Naive thymus-derived CD4-positive, alpha-beta T cell (primary cell): Measurements from ENCODE around the gene ITGA4. TPM values are rescaled to one million over a fixed set of nuclear protein-coding genes. Genes with fewer than 3 reads are reported as not detected.
A peak's percentile ranks its signal among the peaks of the same experiment; 100 is the strongest.

Source experiments
- ATAC-seq: fragments of 150-1000 bp; cut with Tn5 transposase; 2 replicates; pipeline ENCODE4 v1.10.0; 2021; ENCODE audit warnings: mild to moderate bottlenecking, moderate library complexity
- CTCF ChIA-PET: fragments of 350-600 bp; sonication (Branson Sonifier 250); formaldehyde crosslinking; loops from one replicate; lab custom pipeline; 2021; ENCODE audit warnings: antibody characterized with exemption; lab: Charles Lee
- POLR2A ChIA-PET: fragments of 350-600 bp; sonication (Branson Sonifier 250); formaldehyde crosslinking; loops from one replicate; lab custom pipeline; 2021; ENCODE audit warnings: antibody characterized with exemption, inconsistent platforms; lab: Charles Lee
- DNase-seq, 9 donors: peaks; one replicate each; pipeline versions ENCODE4 v3.0.0 to v3.0.0-alpha.2; 2020 to 2022; ENCODE audit warnings: mixed read lengths in 1 of 9
- H3K27ac ChIP-seq: one replicate; pipeline ENCODE4 v1.7.0; 2013; ENCODE audit warnings: mild to moderate bottlenecking, low read depth, low read length, moderate library complexity
- H3K27me3 ChIP-seq, 2 donors: one replicate each; pipeline ENCODE4 v1.7.0; 2013; ENCODE audit warnings: low read length in 2 of 2, mild to moderate bottlenecking in 2 of 2, moderate library complexity in 2 of 2; ENCODE audit not compliant: control insufficient read depth in 2 of 2, insufficient read depth in 2 of 2
- H3K36me3 ChIP-seq, 3 experiments: 1 replicate in 2 of 3; 2 replicates in 1 of 3; pipeline ENCODE4 v1.7.0; 2013; ENCODE audit warnings: low read length in 3 of 3, mild to moderate bottlenecking in 3 of 3, moderate library complexity in 1 of 3; ENCODE audit not compliant: insufficient read depth in 3 of 3, control insufficient read depth in 2 of 3
- H3K4me1 ChIP-seq, 2 donors: one replicate each; pipeline ENCODE4 v1.7.0; 2013; ENCODE audit warnings: low read length in 2 of 2, mild to moderate bottlenecking in 2 of 2, moderate library complexity in 1 of 2; ENCODE audit not compliant: control insufficient read depth in 2 of 2, insufficient read depth in 2 of 2
- H3K4me3 ChIP-seq: 2 replicates; pipeline ENCODE4 v1.7.0; 2013; ENCODE audit warnings: mild to moderate bottlenecking, low read length
- H3K9me3 ChIP-seq, 3 experiments: 1 replicate in 2 of 3; 2 replicates in 1 of 3; pipeline ENCODE4 v1.7.0; 2013; ENCODE audit warnings: low read length in 3 of 3; ENCODE audit not compliant: control insufficient read depth in 2 of 3
- H3K27ac Mint-ChIP-seq, 9 donors: one replicate each; pipeline ENCODE4 v1.8.0; 2020 to 2022; ENCODE audit warnings: mixed read lengths in 9 of 9, mild to moderate bottlenecking in 8 of 9, moderate library complexity in 5 of 9, inconsistent platforms in 2 of 9
- H3K27me3 Mint-ChIP-seq, 5 donors: one replicate each; pipeline ENCODE4 v1.8.0; 2021 to 2022; ENCODE audit warnings: mixed read lengths in 5 of 5, mild to moderate bottlenecking in 1 of 5
- H3K36me3 Mint-ChIP-seq, 5 donors: one replicate each; pipeline ENCODE4 v1.8.0; 2020 to 2022; ENCODE audit warnings: mixed read lengths in 5 of 5, mild to moderate bottlenecking in 3 of 5, inconsistent platforms in 1 of 5
- H3K4me1 Mint-ChIP-seq, 7 donors: one replicate each; pipeline ENCODE4 v1.8.0; 2020 to 2022; ENCODE audit warnings: mixed read lengths in 7 of 7, mild to moderate bottlenecking in 3 of 7, inconsistent platforms in 1 of 7
- H3K4me3 Mint-ChIP-seq, 10 donors: one replicate each; pipeline ENCODE4 v1.8.0; 2020 to 2022; ENCODE audit warnings: mild to moderate bottlenecking in 10 of 10, mixed read lengths in 10 of 10, moderate library complexity in 6 of 10, inconsistent platforms in 2 of 10
- H3K9me3 Mint-ChIP-seq, 11 donors: one replicate each; pipeline ENCODE4 v1.8.0; 2020 to 2022; ENCODE audit warnings: mixed read lengths in 11 of 11, mild to moderate bottlenecking in 4 of 11, inconsistent platforms in 1 of 11, moderate library complexity in 1 of 11
- intact Hi-C, 2 donors: fragments of 100-400 bp; cut with micrococcal nuclease; formaldehyde crosslinking; loops; one replicate each; pipeline ENCODE4 v1.15.1; 2023
- polyA plus RNA-seq, 2 donors: library from polyadenylated mRNA; unstranded; fragments of 300-500 nt; fragmentation: Illumina TruSeq; gene quantifications; one replicate each; pipeline ENCODE4 v1.2.3, GENCODE V29; 2021
- total RNA-seq, 6 experiments: library from RNA in 5 of 6; stranded (reverse) in 5 of 6; gene quantifications; 1 replicate in 5 of 6; 2 replicates in 1 of 6; pipeline ENCODE4 v1.2.3 and lab custom pipeline; 2021 to 2026

ITGA4 gene
- total and polyA plus RNA-seq, 7 experiments from 2014 or later = 66.9 to 212 (median 151) TPM

DNA sequence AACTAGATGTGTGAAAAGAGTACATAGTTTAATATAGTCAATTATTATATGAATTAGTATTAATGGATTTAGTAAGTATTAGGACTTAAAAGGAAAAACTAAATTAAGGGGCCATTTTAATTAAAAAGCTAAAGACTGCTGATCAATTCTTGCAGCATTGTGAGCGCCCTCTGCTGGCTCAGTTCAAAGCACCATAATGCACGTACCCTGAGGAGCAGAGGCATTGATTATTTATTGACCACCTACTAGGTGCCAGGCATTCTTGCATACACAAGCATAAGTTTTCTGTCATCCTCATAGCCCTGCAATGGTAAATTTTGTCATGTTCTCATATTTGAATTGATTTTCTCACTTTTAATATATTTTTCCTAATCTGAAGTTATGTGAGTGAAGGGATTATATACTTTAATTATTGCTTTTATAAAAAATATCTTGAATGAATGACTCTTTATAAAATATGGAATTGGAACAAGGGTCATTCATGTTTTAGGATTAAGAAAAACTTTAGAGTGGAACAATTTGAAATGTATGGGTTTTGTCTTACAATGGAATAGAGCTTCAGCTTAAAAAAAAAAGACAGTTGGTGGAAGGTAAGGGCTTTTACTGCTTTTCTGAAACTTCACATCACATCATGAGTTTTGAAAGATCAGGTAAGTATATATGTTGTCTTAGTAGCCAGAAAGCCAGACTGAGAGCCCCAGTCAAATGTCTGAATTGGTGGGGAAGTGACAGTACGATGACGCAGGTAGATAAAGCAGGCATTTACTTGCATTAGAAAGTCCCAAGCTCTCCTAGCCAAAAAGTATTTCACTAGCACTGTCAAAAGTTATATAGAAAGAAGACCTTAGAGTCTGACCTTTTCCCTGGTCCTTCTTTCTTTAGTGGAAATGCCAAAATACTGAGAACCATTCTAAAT, 9.7 kb downstream of the ITGA4 start:
- H3K4me3 ChIP-seq = no peak overlapping the region
- POLR2A ChIA-PET = interaction anchor here (0.5 to 2.4 kb wide), 9 partner anchors 9 to 488 kb away, joined by 3 to 13 read pairs (median 3); partner anchors contain the start of gene ITGA4
- no peaks in the 10 kb centered on the region for H3K27me3 Mint-ChIP-seq
- peaks cover 55 to 92% (median 90%) of the 10 kb centered on the region in 7 donors for H3K4me1 Mint-ChIP-seq
- DNase-seq (peak; percentile 53 to 69 (median 61)), ATAC-seq (peak; percentile 68)
- H3K27ac ChIP-seq = peak overlapping the region; percentile 65
- peaks cover 0 to 8% (median 0%) of the 10 kb centered on the region in 11 donors for H3K9me3 Mint-ChIP-seq
- H3K27me3 ChIP-seq = no peaks in the 10 kb centered on the region
- peaks cover 0 to 53% (median 12%) of the 10 kb centered on the region in 5 donors for H3K36me3 Mint-ChIP-seq
- peaks cover 53 to 71% of the 10 kb centered on the region in 2 donors for H3K4me1 ChIP-seq
- H3K36me3 ChIP-seq = peaks cover 0 to 6% (median 0%) of the 10 kb centered on the region in 3 experiments
- no peaks in the 10 kb centered on the region for H3K9me3 ChIP-seq
- peak overlapping the region in 9 of 10 donors; percentile 49 to 76 (median 65) for H3K4me3 Mint-ChIP-seq
- intact Hi-C loops = loop anchor here (1.0 to 10.0 kb wide), 8 partner anchors 9 to 390 kb away; no protein-coding TSS in a partner anchor
- peak overlapping the region; percentile 59 to 95 (median 87) for H3K27ac Mint-ChIP-seq
- CTCF ChIA-PET = interaction anchor here (0.6 to 4.0 kb wide), 17 partner anchors 8 to 487 kb away, joined by 3 to 43 read pairs (median 3); partner anchors contain the start of genes ITGA4 and UBE2E3

GRCh38 chr2:181467966-181468707, 11.0 kb downstream of the ITGA4 start:
- Histone ChIP-seq H3K36me3 (no peaks in the 10 kb centered on the region), H3K9me3 (no peaks in the 10 kb centered on the region), H3K27ac (peak overlapping the region; percentile 65), H3K27me3 (no peaks in the 10 kb centered on the region), H3K4me1 (peaks cover 52 to 77% of the 10 kb centered on the region in 2 donors), H3K4me3 (no peak overlapping the region)
- Mint-ChIP-seq H3K9me3 (peaks cover 0 to 8% (median 0%) of the 10 kb centered on the region in 11 donors), H3K27me3 (no peaks in the 10 kb centered on the region), H3K36me3 (peaks cover 0 to 51% (median 17%) of the 10 kb centered on the region in 5 donors), H3K27ac (peak overlapping the region; percentile 56 to 95 (median 87)), H3K4me3 (peak overlapping the region in 7 of 10 donors; percentile 35 to 67 (median 52)), H3K4me1 (peaks cover 51 to 93% (median 90%) of the 10 kb centered on the region in 7 donors)
- no peak for DNase-seq
- ChIA-PET CTCF (interaction anchor here (1.2 to 4.0 kb wide), 4 partner anchors 10 to 392 kb away, joined by 3 to 43 read pairs (median 16); partner anchors contain the start of gene ITGA4), POLR2A (interaction anchor here (2.4 kb wide), 1 partner anchor 10 kb away, joined by 13 read pairs; the partner anchor contains the start of gene ITGA4)
- no peak for ATAC-seq
- intact Hi-C loops = loop anchor here (2.0 to 10.0 kb wide), 3 partner anchors 17 to 247 kb away; no protein-coding TSS in a partner anchor

- Histone ChIP-seq H3K9me3 (no peaks in the 10 kb centered on the region), H3K27ac (peak overlapping the region; percentile 65), H3K27me3 (no peaks in the 10 kb centered on the region), H3K4me1 (peaks cover 48 to 82% of the 10 kb centered on the region in 2 donors), H3K4me3 (no peak overlapping the region), H3K36me3 (no peaks in the 10 kb centered on the region)
- intact Hi-C loops = loop anchor here in 1 of 2 donors (10.0 kb wide), 1 partner anchor 246 kb away; no protein-coding TSS in a partner anchor
- ChIA-PET CTCF (interaction anchor here (1.2 to 4.0 kb wide), 4 partner anchors 11 to 392 kb away, joined by 3 to 43 read pairs (median 16); partner anchors contain the start of gene ITGA4), POLR2A (interaction anchor here (2.4 kb wide), 1 partner anchor 11 kb away, joined by 13 read pairs; the partner anchor contains the start of gene ITGA4)
- DNase-seq (no peak), ATAC-seq (no peak)
- no peaks in the 10 kb centered on the region for H3K27me3 Mint-ChIP-seq
- H3K4me3 Mint-ChIP-seq = peak overlapping the region in 1 of 10 donors; percentile 63
- peaks cover 50 to 93% (median 90%) of the 10 kb centered on the region in 7 donors for H3K4me1 Mint-ChIP-seq
- H3K27ac Mint-ChIP-seq = peak overlapping the region in 5 of 9 donors; percentile 19 to 95 (median 60)
- H3K36me3 Mint-ChIP-seq = peaks cover 4 to 52% (median 22%) of the 10 kb centered on the region in 5 donors
- peaks cover 0 to 8% (median 0%) of the 10 kb centered on the region in 11 donors for H3K9me3 Mint-ChIP-seq
Measured at GRCh38 chr2:181468811-181469210, 11.6 kb downstream of the ITGA4 start.

GRCh38 chr2:181471226-181471625, 14.0 kb downstream of the ITGA4 start:
- POLR2A ChIA-PET = interaction anchor here (0.8 kb wide), 1 partner anchor 9 kb away, joined by 3 read pairs; no protein-coding TSS in a partner anchor

DNA sequence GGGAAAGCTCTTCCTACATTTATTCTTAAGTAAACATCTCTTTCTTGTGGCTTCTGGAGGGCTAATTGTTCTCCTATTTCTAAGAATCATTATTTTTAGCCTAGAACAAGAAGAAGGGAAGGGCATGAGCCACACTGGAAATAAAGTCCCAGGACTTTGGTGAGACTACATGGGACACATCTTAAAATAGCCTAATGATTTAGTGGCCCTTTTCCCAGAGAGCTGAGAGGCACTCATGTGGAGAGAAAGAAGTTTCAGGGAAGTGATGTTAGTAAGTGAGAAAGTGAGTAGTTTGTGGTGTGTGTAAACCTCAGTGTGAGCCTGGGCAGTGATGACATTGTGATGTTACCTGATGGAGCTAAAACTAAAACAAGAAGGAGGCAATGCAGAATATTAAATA, 14.6 kb downstream of the ITGA4 start:
- DNase-seq = no peak
- ChIA-PET CTCF (no interaction called here), POLR2A (interaction anchor here (1.1 kb wide), 1 partner anchor 29 kb away, joined by 3 read pairs; no protein-coding TSS in a partner anchor)
- Histone ChIP-seq H3K27me3 (no peaks in the 10 kb centered on the region), H3K4me3 (no peak overlapping the region), H3K4me1 (peaks cover 40 to 60% of the 10 kb centered on the region in 2 donors), H3K9me3 (no peaks in the 10 kb centered on the region), H3K36me3 (peaks cover 4 to 20% (median 19%) of the 10 kb centered on the region in 3 experiments), H3K27ac (no peak overlapping the region)
- H3K27me3 Mint-ChIP-seq = no peaks in the 10 kb centered on the region
- H3K9me3 Mint-ChIP-seq = peaks cover 0 to 8% (median 0%) of the 10 kb centered on the region in 11 donors
- H3K27ac Mint-ChIP-seq = peak overlapping the region in 7 of 9 donors; percentile 8 to 85 (median 62)
- H3K4me3 Mint-ChIP-seq = peak overlapping the region in 9 of 10 donors; percentile 7 to 77 (median 33)
- ATAC-seq = peak; percentile 60
- H3K36me3 Mint-ChIP-seq = peaks cover 9 to 65% (median 49%) of the 10 kb centered on the region in 5 donors
- intact Hi-C loops = loop anchor here in 1 of 2 donors (2.0 kb wide), 1 partner anchor 13 kb away; no protein-coding TSS in a partner anchor
- peaks cover 33 to 86% (median 71%) of the 10 kb centered on the region in 7 donors for H3K4me1 Mint-ChIP-seq

More at GRCh38 chr2:181471226-181471625, 14.0 kb downstream of the ITGA4 start:
- H3K4me3 Mint-ChIP-seq = peak overlapping the region in 9 of 10 donors; percentile 0 to 77 (median 49)
- DNase-seq (no peak), ATAC-seq (peak; percentile 47)
- H3K4me3 ChIP-seq = no peak overlapping the region
- H3K27ac ChIP-seq = peak overlapping the region; percentile 5
- peak overlapping the region in 7 of 9 donors; percentile 19 to 92 (median 79) for H3K27ac Mint-ChIP-seq
- CTCF ChIA-PET = interaction anchor here (0.6 to 1.4 kb wide), 2 partner anchors 11 to 32 kb away, joined by 3 read pairs; no protein-coding TSS in a partner anchor
- intact Hi-C loops = no loop called here
- H3K36me3 ChIP-seq = peaks cover 0 to 14% (median 14%) of the 10 kb centered on the region in 3 experiments
- H3K9me3 ChIP-seq = no peaks in the 10 kb centered on the region
- H3K9me3 Mint-ChIP-seq = peaks cover 0 to 8% (median 0%) of the 10 kb centered on the region in 11 donors
- H3K4me1 ChIP-seq = peaks cover 40 to 65% of the 10 kb centered on the region in 2 donors
- peaks cover 5 to 60% (median 44%) of the 10 kb centered on the region in 5 donors for H3K36me3 Mint-ChIP-seq
- H3K27me3 ChIP-seq = no peaks in the 10 kb centered on the region
- no peaks in the 10 kb centered on the region for H3K27me3 Mint-ChIP-seq
- H3K4me1 Mint-ChIP-seq = peaks cover 33 to 88% (median 75%) of the 10 kb centered on the region in 7 donors
